ENCODE measurements around the gene WDR13. TPM values are rescaled to one million over a fixed set of nuclear protein-coding genes. Genes with fewer than 3 reads are reported as not detected.

Gene WDR13
- polyA plus RNA-seq, 1 donor (not counting 4 experiments of a cell fraction or from before 2014, with no cell fraction given): 32.8 TPM

GRCh38 chrX:48560056-48560455 is 37.2 kb upstream of the WDR13 start:
- H3K4me3 ChIP-seq (ENCODE audit: control insufficient read depth in 2 of 3, extremely low read depth in 1 of 3, insufficient read depth in 2 of 3, low read depth in 1 of 3, low read length in 3 of 3): no peak overlapping the region
- H2AFZ ChIP-seq (ENCODE audit: control insufficient read depth, low read length): no peak overlapping the region
- H3K36me3 ChIP-seq (ENCODE audit: control insufficient read depth in 2 of 2, extremely low read depth in 1 of 2, insufficient read depth in 2 of 2, low read length in 2 of 2): peaks cover 4 to 18% of the 10 kb centered on the region in 2 experiments
- H3K27me3 ChIP-seq (ENCODE audit: control insufficient read depth, extremely low read depth, insufficient read depth, low read length): no peaks in the 10 kb centered on the region
- peaks cover 13% of the 10 kb centered on the region for H3K4me1 ChIP-seq (ENCODE audit: control insufficient read depth, extremely low read depth, insufficient read depth, low read length)
- dilution Hi-C loops (cut with MboI; ENCODE audit: extremely low pct_ligation_motif_present, low sequenced_read_pairs): no loop called here
- FAIRE-seq (no peak), DNase-seq (ENCODE audit: low read depth, low spot score) (no peak)
- no peak overlapping the region for H3K9ac ChIP-seq (ENCODE audit: control insufficient read depth, extremely low read depth, insufficient read depth, low read length)
- peaks cover 3% of the 10 kb centered on the region for H3K79me2 ChIP-seq (ENCODE audit: control insufficient read depth, insufficient read depth, low read length)
- peaks cover 6% of the 10 kb centered on the region for H3K9me3 ChIP-seq (ENCODE audit: control insufficient read depth, low read depth, low read length)
- TF ChIP-seq, protein P1, sequence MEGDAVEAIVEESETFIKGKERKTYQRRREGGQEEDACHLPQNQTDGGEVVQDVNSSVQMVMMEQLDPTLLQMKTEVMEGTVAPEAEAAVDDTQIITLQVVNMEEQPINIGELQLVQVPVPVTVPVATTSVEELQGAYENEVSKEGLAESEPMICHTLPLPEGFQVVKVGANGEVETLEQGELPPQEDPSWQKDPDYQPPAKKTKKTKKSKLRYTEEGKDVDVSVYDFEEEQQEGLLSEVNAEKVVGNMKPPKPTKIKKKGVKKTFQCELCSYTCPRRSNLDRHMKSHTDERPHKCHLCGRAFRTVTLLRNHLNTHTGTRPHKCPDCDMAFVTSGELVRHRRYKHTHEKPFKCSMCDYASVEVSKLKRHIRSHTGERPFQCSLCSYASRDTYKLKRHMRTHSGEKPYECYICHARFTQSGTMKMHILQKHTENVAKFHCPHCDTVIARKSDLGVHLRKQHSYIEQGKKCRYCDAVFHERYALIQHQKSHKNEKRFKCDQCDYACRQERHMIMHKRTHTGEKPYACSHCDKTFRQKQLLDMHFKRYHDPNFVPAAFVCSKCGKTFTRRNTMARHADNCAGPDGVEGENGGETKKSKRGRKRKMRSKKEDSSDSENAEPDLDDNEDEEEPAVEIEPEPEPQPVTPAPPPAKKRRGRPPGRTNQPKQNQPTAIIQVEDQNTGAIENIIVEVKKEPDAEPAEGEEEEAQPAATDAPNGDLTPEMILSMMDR (optimal IDR thresholded peaks at IDR 0.05 in 1 of 3, IDR thresholded peaks at IDR 0.05 in 1 of 3, conservative IDR thresholded peaks at IDR 0.05 in 1 of 3; ENCODE audit: extremely low read depth in 1 of 3, insufficient read depth in 2 of 3, low read length in 3 of 3): no peak
- no peak for TF ChIP-seq EZH2 (IDR thresholded peaks at IDR 0.05; ENCODE audit: low read length)
- H4K20me1 ChIP-seq (ENCODE audit: control insufficient read depth, extremely low read depth, insufficient read depth, low read length): no peaks in the 10 kb centered on the region
- H3K4me2 ChIP-seq (ENCODE audit: control insufficient read depth, extremely low read depth, insufficient read depth, low read depth, low read length): no peak overlapping the region
- no peak overlapping the region for H3K27ac ChIP-seq (ENCODE audit: control insufficient read depth, insufficient read depth, low read length)
- H3K9me1 ChIP-seq (ENCODE audit: control insufficient read depth, extremely low read depth, insufficient read depth, low read length): no peaks in the 10 kb centered on the region

DNA sequence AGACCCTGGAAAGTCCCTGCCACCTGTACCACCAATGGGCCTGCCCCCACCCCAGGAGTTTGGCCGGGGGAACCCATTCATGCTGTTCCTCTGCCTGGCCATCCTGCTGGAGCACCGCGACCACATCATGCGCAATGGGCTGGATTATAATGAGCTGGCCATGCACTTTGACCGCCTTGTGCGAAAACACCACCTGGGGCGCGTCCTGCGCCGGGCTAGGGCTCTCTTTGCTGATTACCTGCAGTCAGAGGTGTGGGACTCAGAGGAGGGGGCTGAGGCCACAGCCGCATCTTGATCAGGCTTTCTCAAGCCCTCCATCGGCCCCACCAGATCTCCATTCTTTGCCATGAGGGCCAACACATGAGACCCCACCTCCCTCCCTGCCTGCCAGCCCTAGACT is 36.6 kb upstream of the WDR13 start:
- TF ChIP-seq EZH2 (IDR thresholded peaks at IDR 0.05; ENCODE audit: low read length): no peak
- TF ChIP-seq, protein P1 (optimal IDR thresholded peaks at IDR 0.05 in 1 of 3, IDR thresholded peaks at IDR 0.05 in 1 of 3, conservative IDR thresholded peaks at IDR 0.05 in 1 of 3; ENCODE audit: extremely low read depth in 1 of 3, insufficient read depth in 2 of 3, low read length in 3 of 3): no peak
- Histone ChIP-seq H3K9me1 (ENCODE audit: control insufficient read depth, extremely low read depth, insufficient read depth, low read length) (no peaks in the 10 kb centered on the region), H3K4me3 (ENCODE audit: control insufficient read depth in 2 of 3, extremely low read depth in 1 of 3, insufficient read depth in 2 of 3, low read depth in 1 of 3, low read length in 3 of 3) (no peak overlapping the region), H3K36me3 (ENCODE audit: control insufficient read depth in 2 of 2, extremely low read depth in 1 of 2, insufficient read depth in 2 of 2, low read length in 2 of 2) (peaks cover 4 to 18% of the 10 kb centered on the region in 2 experiments), H3K27ac (ENCODE audit: control insufficient read depth, insufficient read depth, low read length) (no peak overlapping the region), H3K4me2 (ENCODE audit: control insufficient read depth, extremely low read depth, insufficient read depth, low read depth, low read length) (no peak overlapping the region), H3K9ac (ENCODE audit: control insufficient read depth, extremely low read depth, insufficient read depth, low read length) (no peak overlapping the region), H3K79me2 (ENCODE audit: control insufficient read depth, insufficient read depth, low read length) (peaks cover 3% of the 10 kb centered on the region), H2AFZ (ENCODE audit: control insufficient read depth, low read length) (no peak overlapping the region), H3K27me3 (ENCODE audit: control insufficient read depth, extremely low read depth, insufficient read depth, low read length) (no peaks in the 10 kb centered on the region), H3K9me3 (ENCODE audit: control insufficient read depth, low read depth, low read length) (peaks cover 6% of the 10 kb centered on the region), H4K20me1 (ENCODE audit: control insufficient read depth, extremely low read depth, insufficient read depth, low read length) (no peaks in the 10 kb centered on the region), H3K4me1 (ENCODE audit: control insufficient read depth, extremely low read depth, insufficient read depth, low read length) (peaks cover 13% of the 10 kb centered on the region)
- dilution Hi-C loops (cut with MboI; ENCODE audit: extremely low pct_ligation_motif_present, low sequenced_read_pairs): no loop called here
- DNase-seq (ENCODE audit: low read depth, low spot score): no peak
- FAIRE-seq: no peak

Measured in keratinocyte (primary cell).